ENCODE measurements around the gene MACROD1.

DNA sequence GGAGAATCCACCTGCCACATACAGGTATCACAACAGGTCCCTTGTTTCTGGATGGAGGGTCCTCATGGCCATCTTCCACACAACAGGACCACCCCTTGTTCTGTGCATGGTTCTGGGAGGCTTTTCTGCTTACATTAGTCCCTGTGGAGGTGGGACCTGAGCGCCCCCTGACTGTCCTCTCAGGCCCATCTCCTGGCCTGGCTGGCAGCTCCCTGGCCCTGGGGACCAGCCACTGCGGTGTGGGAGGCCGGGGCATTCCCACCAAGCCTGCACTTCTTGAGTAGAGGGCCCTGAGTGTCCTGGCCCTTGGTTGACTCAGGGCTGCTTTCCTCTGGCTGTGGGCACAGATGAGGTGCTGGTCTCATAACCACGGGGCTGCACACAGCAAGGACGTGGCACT is 186.5 kb downstream of the MACROD1 start:
- TF ChIP-seq, protein P1, sequence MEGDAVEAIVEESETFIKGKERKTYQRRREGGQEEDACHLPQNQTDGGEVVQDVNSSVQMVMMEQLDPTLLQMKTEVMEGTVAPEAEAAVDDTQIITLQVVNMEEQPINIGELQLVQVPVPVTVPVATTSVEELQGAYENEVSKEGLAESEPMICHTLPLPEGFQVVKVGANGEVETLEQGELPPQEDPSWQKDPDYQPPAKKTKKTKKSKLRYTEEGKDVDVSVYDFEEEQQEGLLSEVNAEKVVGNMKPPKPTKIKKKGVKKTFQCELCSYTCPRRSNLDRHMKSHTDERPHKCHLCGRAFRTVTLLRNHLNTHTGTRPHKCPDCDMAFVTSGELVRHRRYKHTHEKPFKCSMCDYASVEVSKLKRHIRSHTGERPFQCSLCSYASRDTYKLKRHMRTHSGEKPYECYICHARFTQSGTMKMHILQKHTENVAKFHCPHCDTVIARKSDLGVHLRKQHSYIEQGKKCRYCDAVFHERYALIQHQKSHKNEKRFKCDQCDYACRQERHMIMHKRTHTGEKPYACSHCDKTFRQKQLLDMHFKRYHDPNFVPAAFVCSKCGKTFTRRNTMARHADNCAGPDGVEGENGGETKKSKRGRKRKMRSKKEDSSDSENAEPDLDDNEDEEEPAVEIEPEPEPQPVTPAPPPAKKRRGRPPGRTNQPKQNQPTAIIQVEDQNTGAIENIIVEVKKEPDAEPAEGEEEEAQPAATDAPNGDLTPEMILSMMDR (IDR thresholded peaks at IDR 0.05; ENCODE audit: insufficient read depth, low read length, poor library complexity, severe bottlenecking): no peak
- TF ChIP-seq EZH2phosphoT487 (conservative IDR thresholded peaks at IDR 0.05; ENCODE audit: low read length): no peak
